OCI-LY3 (cell line): Measurements from ENCODE around the gene PXDN.

Experiments used
- H2AFZ ChIP-seq: fragments of 200-600, 300-600 bp; shearing (Covaris generic); 2 replicates; pipeline ENCODE4 v1.6.0; 2014; ENCODE audit warnings: antibody characterized with exemption, low read depth, low read length
- H3K27ac ChIP-seq: fragments of 200-600, 300-600 bp; sonication (generic); 2 replicates; pipeline ENCODE4 v1.5.1; 2014; ENCODE audit warnings: mild to moderate bottlenecking, low read length, moderate library complexity, mixed read lengths
- H3K27me3 ChIP-seq: fragments of 200-600, 300-600 bp; sonication (generic); 2 replicates; pipeline ENCODE4 v1.6.1; 2014; ENCODE audit warnings: low read depth, low read length, mixed read lengths
- H3K36me3 ChIP-seq: fragments of 200-600, 300-600 bp; sonication (generic); replicated peaks from 2 replicates; pipeline ENCODE3; 2014; ENCODE audit warnings: low read depth, low read length, mixed read lengths
- H3K4me1 ChIP-seq: fragments of 300-600, 200-600 bp; sonication (generic); 2 replicates; pipeline ENCODE4 v1.6.1; 2014; ENCODE audit warnings: low read length, mixed read lengths
- H3K4me2 ChIP-seq: fragments of 200-600, 300-600 bp; sonication (generic); 2 replicates; pipeline ENCODE4 v1.6.1; 2014; ENCODE audit warnings: low read length, mixed read lengths
- H3K4me3 ChIP-seq: fragments of 300-600, 200-600 bp; sonication (generic); 2 replicates; pipeline ENCODE4 v1.5.1; 2014; ENCODE audit warnings: antibody characterized with exemption, mild to moderate bottlenecking, low read length, moderate library complexity
- H3K79me2 ChIP-seq: fragments of 300-600, 200-600 bp; shearing (Covaris generic); 2 replicates; pipeline ENCODE4 v1.6.1; 2014; ENCODE audit warnings: mild to moderate bottlenecking, low read length, mixed read lengths
- H3K9ac ChIP-seq: fragments of 300-600, 200-600 bp; shearing (Covaris generic); 2 replicates; pipeline ENCODE4 v1.6.0; 2014; ENCODE audit warnings: mild to moderate bottlenecking, low read length, moderate library complexity
- H3K9me3 ChIP-seq: fragments of 200-600, 300-600 bp; shearing (Covaris generic); 2 replicates; pipeline ENCODE4 v1.6.1; 2014; ENCODE audit warnings: low read length, mixed read lengths; ENCODE audit not compliant: insufficient read depth
- H4K20me1 ChIP-seq: fragments of 200-600, 300-600 bp; sonication (generic); 2 replicates; pipeline ENCODE4 v1.6.1; 2016; ENCODE audit warnings: low read length, mixed read lengths; ENCODE audit not compliant: insufficient read depth
- EZH2phosphoT487 ChIP-seq: fragments of 200-600 bp; shearing (Covaris generic); IDR thresholded peaks from 2 replicates; pipeline ENCODE4 v1.6.1; 2018; ENCODE audit warnings: antibody characterized with exemption, mixed run types, low read depth
- TF ChIP-seq, protein P1 (sequence below): fragments of 200-600, 300-600 bp; sonication (generic); IDR thresholded peaks from 2 replicates; pipeline ENCODE4 v1.5.1; 2014; ENCODE audit warnings: antibody characterized with exemption, low read length, low read depth

The PXDN gene

DNA sequence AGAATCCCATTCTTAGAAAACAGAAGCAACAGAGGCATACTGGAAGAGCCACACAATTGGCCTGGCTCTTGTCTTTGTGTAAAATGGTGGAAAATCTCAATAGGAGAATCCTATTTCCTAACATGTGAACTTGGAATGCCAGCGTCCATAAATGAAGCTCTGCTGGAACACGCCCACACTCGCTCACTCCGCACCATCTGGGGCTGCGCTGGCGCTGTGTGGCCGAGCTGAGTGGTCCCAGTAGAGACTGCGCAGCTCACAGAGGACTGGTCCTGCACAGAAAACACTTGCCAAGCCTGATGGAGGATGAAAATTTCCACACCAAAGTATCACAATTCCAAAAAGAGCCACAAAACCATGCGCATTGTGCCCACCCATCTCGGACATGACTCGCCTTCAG, 56.2 kb downstream of the PXDN start:
- no peak overlapping the region for H2AFZ ChIP-seq
- H3K9me3 ChIP-seq, result no peaks in the 10 kb centered on the region
- no peak overlapping the region for H3K27ac ChIP-seq
- no peak overlapping the region for H3K4me2 ChIP-seq
- no peaks in the 10 kb centered on the region for H3K27me3 ChIP-seq
- H3K9ac ChIP-seq, result no peak overlapping the region
- no peaks in the 10 kb centered on the region for H3K4me1 ChIP-seq
- H3K36me3 ChIP-seq, result no peaks in the 10 kb centered on the region
- H3K4me3 ChIP-seq, result no peak overlapping the region
- H3K79me2 ChIP-seq, result no peaks in the 10 kb centered on the region
- TF ChIP-seq, protein P1, sequence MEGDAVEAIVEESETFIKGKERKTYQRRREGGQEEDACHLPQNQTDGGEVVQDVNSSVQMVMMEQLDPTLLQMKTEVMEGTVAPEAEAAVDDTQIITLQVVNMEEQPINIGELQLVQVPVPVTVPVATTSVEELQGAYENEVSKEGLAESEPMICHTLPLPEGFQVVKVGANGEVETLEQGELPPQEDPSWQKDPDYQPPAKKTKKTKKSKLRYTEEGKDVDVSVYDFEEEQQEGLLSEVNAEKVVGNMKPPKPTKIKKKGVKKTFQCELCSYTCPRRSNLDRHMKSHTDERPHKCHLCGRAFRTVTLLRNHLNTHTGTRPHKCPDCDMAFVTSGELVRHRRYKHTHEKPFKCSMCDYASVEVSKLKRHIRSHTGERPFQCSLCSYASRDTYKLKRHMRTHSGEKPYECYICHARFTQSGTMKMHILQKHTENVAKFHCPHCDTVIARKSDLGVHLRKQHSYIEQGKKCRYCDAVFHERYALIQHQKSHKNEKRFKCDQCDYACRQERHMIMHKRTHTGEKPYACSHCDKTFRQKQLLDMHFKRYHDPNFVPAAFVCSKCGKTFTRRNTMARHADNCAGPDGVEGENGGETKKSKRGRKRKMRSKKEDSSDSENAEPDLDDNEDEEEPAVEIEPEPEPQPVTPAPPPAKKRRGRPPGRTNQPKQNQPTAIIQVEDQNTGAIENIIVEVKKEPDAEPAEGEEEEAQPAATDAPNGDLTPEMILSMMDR, result no peak
- no peak for TF ChIP-seq EZH2phosphoT487
- H4K20me1 ChIP-seq, result no peaks in the 10 kb centered on the region

DNA sequence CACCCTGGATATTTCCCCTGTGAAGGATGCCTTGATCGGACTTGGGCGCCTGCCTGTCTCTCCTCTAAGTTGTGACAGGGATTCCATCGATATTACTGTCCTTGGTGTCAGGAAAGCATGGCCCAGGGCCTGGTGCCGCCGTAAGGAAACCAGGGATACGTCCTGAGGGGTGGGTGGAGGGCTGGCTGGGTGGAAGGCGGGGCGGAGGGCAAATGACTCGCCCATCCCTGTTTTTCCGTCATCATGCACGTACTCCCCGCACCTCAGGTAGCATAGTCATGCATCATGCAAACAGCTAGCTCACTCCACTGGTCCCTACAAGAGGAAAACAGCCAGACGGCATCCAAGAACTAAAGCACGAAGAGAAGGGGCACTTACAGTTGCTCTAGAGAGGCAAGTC, 57.1 kb downstream of the PXDN start:
- TF ChIP-seq, protein P1, result no peak
- TF ChIP-seq EZH2phosphoT487, result no peak
- Histone ChIP-seq H3K9me3 (no peaks in the 10 kb centered on the region), H3K4me1 (no peaks in the 10 kb centered on the region), H3K36me3 (no peaks in the 10 kb centered on the region), H3K27ac (no peak overlapping the region), H4K20me1 (no peaks in the 10 kb centered on the region), H3K79me2 (no peaks in the 10 kb centered on the region), H3K27me3 (no peaks in the 10 kb centered on the region), H3K4me2 (no peak overlapping the region), H3K9ac (no peak overlapping the region), H3K4me3 (no peak overlapping the region), H2AFZ (no peak overlapping the region)

DNA sequence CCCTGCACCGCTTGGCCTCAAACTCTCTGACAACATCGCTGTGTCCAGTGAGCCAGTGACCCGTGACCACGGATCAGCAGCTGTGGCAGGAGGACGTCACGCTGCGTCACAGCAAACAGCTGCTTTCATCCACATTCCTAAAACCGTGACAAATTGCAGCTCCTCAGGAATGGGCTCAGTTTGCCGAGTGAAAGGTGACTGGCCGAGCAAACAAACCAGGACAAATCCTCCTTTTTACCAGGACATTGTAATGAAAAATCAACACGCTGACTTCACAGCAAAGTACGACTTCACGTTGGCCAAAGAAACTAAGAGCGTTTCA, 57.6 kb downstream of the PXDN start:
- no peaks in the 10 kb centered on the region for H3K4me1 ChIP-seq
- no peak overlapping the region for H3K27ac ChIP-seq
- no peak overlapping the region for H3K4me2 ChIP-seq
- no peaks in the 10 kb centered on the region for H4K20me1 ChIP-seq
- no peaks in the 10 kb centered on the region for H3K79me2 ChIP-seq
- H2AFZ ChIP-seq, result no peak overlapping the region
- no peaks in the 10 kb centered on the region for H3K27me3 ChIP-seq
- H3K9ac ChIP-seq, result no peak overlapping the region
- H3K4me3 ChIP-seq, result no peak overlapping the region
- no peaks in the 10 kb centered on the region for H3K36me3 ChIP-seq
- TF ChIP-seq EZH2phosphoT487, result no peak
- TF ChIP-seq, protein P1, result no peak
- H3K9me3 ChIP-seq, result no peaks in the 10 kb centered on the region

DNA sequence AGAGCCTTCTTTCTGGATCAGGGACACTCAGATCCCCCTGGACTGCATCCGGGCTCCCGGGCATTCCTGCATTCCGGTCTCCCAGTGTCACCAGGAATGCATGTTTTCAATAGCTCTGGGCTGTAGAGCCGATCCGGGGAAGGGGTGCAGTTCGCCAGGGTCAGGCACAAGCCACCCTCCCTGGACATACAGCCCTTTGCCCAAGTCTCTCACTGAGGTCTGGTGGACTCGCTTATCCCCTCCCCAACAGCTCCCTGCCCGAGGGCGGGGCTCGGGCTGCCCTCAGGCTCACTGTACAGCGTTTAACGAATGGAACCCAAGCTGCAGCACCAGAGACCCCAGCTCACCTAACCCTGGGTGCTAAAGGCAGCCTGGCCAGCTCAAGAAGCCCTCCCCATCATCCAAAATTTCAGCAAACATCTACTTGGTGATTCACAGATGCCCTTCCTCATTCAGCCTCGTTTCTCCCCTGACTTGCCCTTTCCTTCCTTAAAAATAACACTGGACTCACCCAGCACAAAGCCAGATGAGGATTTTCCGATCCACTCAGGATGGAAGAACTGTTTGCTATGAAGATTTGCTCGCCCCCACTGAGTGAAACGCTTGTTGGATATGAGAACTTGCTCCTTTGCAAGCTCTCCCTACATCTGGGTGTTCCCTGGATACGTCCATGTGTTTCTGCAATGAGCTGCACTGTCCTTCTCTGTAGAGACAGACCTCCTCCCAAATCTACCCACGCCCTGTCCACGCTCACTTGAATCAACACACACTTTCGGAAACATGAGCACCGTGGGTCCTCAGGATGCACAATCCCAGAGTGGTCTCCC, 58.1 kb downstream of the PXDN start:
- no peaks in the 10 kb centered on the region for H4K20me1 ChIP-seq
- no peak overlapping the region for H3K4me3 ChIP-seq
- no peak overlapping the region for H3K9ac ChIP-seq
- H3K27ac ChIP-seq, result no peak overlapping the region
- H3K4me1 ChIP-seq, result no peaks in the 10 kb centered on the region
- H3K4me2 ChIP-seq, result no peak overlapping the region
- no peaks in the 10 kb centered on the region for H3K79me2 ChIP-seq
- no peaks in the 10 kb centered on the region for H3K27me3 ChIP-seq
- no peaks in the 10 kb centered on the region for H3K36me3 ChIP-seq
- H3K9me3 ChIP-seq, result no peaks in the 10 kb centered on the region
- TF ChIP-seq, protein P1, result no peak
- no peak for TF ChIP-seq EZH2phosphoT487
- no peak overlapping the region for H2AFZ ChIP-seq
